GM12865 (cell line): Measurements from ENCODE around the gene CRYBB3.

Experiments used
- DNase-seq: peaks from one replicate; pipeline ENCODE4 v3.0.0; 2010; ENCODE audit warnings: low read depth
- H3K4me3 ChIP-seq: 2 replicates; pipeline ENCODE4 v1.5.1; 2011; ENCODE audit warnings: mild to moderate bottlenecking, low read depth, low read length, control low read depth
- TF ChIP-seq, protein P1 (sequence below): IDR thresholded peaks from 2 replicates; pipeline ENCODE4 v1.5.1; 2011; ENCODE audit warnings: low read length, control low read depth, low read depth, inconsistent platforms; ENCODE audit not compliant: insufficient read depth; ENCODE audit errors: missing control alignments

The CRYBB3 gene

GRCh38 chr22:25206998-25207397, 7.3 kb downstream of the CRYBB3 start:
- H3K4me3 ChIP-seq, result no peak overlapping the region
- DNase-seq, result no peak
- TF ChIP-seq, protein P1, sequence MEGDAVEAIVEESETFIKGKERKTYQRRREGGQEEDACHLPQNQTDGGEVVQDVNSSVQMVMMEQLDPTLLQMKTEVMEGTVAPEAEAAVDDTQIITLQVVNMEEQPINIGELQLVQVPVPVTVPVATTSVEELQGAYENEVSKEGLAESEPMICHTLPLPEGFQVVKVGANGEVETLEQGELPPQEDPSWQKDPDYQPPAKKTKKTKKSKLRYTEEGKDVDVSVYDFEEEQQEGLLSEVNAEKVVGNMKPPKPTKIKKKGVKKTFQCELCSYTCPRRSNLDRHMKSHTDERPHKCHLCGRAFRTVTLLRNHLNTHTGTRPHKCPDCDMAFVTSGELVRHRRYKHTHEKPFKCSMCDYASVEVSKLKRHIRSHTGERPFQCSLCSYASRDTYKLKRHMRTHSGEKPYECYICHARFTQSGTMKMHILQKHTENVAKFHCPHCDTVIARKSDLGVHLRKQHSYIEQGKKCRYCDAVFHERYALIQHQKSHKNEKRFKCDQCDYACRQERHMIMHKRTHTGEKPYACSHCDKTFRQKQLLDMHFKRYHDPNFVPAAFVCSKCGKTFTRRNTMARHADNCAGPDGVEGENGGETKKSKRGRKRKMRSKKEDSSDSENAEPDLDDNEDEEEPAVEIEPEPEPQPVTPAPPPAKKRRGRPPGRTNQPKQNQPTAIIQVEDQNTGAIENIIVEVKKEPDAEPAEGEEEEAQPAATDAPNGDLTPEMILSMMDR, result no peak

- TF ChIP-seq, protein P1, result no peak
- H3K4me3 ChIP-seq, result no peak overlapping the region
Measured at GRCh38 chr22:25207553-25208157, 8.0 kb downstream of the CRYBB3 start.

GRCh38 chr22:25208328-25208727, 8.7 kb downstream of the CRYBB3 start:
- DNase-seq, result no peak
- H3K4me3 ChIP-seq, result no peak overlapping the region
- TF ChIP-seq, protein P1, result no peak

More at GRCh38 chr22:25207553-25208157, 8.0 kb downstream of the CRYBB3 start:
- no peak for DNase-seq

DNA sequence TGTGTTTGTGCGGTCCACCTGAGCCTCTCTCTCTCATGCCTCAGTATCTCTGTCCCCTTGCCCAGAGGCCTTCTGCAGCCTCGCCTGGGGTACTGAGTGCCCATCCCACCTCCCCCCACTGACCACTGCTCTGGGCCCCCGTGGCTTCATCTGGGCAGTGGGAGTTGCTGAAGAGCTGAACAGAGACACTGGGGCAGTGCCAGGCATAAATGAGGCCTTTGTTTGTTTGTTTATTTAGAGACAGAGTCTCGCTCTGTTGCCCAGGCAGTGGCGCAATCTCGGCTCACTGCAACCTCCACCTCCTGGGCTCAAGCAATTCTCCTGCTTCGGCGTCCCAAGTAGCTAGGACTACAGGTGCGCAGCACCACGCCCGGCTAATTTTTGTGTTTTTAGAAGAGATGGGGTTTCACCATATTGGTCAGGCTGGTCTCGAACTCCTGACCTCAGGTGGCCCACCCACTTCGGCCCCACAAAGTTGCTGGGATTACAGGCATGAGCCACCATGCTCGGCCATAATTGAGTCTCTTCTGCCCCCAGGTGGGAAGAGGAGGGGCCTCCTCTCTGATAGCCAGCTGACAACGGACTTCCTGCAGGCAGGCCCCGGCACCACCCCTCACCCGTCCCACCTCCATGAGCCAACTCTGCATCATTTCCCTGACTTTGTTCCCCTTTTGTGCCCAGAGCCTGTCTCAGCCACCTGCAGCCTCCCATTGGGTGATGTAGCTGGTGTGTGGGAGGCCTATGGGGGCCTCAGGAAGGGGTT, 9.3 kb downstream of the CRYBB3 start:
- H3K4me3 ChIP-seq, result no peak overlapping the region
- DNase-seq, result no peak
- TF ChIP-seq, protein P1, result no peak

- DNase-seq, result no peak
- no peak overlapping the region for H3K4me3 ChIP-seq
- TF ChIP-seq, protein P1, result no peak
Measured at GRCh38 chr22:25210793-25211192, 11.1 kb downstream of the CRYBB3 start.

GRCh38 chr22:25212337-25212736, 12.7 kb downstream of the CRYBB3 start:
- no peak overlapping the region for H3K4me3 ChIP-seq
- DNase-seq, result no peak
- TF ChIP-seq, protein P1, result no peak
